Caco-2 (cell line): ENCODE results near the gene CUL7. TPM values are rescaled to one million over a fixed set of nuclear protein-coding genes. Genes with fewer than 3 reads are reported as not detected.

Source experiments
- BruUV-seq: library from RNA; stranded (reverse); fragments of 400-500 nt; replicated peaks from 2 replicates; lab custom pipeline; 2021; lab: Mats Ljungman, UMichigan
- CTCF ChIA-PET: fragments of 300-600 bp; sonication (Branson Sonifier 250); formaldehyde crosslinking; loops from one replicate; lab custom pipeline; 2022; ENCODE audit warnings: antibody characterized with exemption; lab: Charles Lee
- POLR2A ChIA-PET: fragments of 300-600 bp; sonication (Branson Sonifier 250); formaldehyde crosslinking; loops from one replicate; lab custom pipeline; 2022; ENCODE audit warnings: antibody characterized with exemption; lab: Charles Lee
- DNase-seq, 2 experiments: peaks; one replicate each; pipeline versions ENCODE4 v3.0.0 to v3.0.0-alpha.2; 2020 to 2022
- H3K27me3 ChIP-seq: replicated peaks from 2 replicates; pipeline ENCODE4 v1.6.0; 2011; ENCODE audit warnings: low read length; ENCODE audit not compliant: control insufficient read depth, insufficient read depth
- H3K36me3 ChIP-seq: 2 replicates; pipeline ENCODE4 v1.5.1; 2011; ENCODE audit warnings: low read length; ENCODE audit not compliant: control insufficient read depth, insufficient read depth
- H3K4me1 ChIP-seq: fragments of 250-450 bp; sonication (Bioruptor Pico); 2 replicates; pipeline ENCODE4 v1.5.1; 2020; ENCODE audit warnings: mild to moderate bottlenecking
- H3K4me3 ChIP-seq: 2 replicates; pipeline ENCODE4 v1.5.1; 2011; ENCODE audit warnings: low read depth, mild to moderate bottlenecking, control low read depth, low read length
- H3K9me3 ChIP-seq: fragments of 250-450 bp; sonication (Bioruptor Pico); 2 replicates; pipeline ENCODE4 v1.5.1; 2020; ENCODE audit warnings: mild to moderate bottlenecking, moderate library complexity
- H3K27ac Mint-ChIP-seq: one replicate; pipeline ENCODE4 v1.8.0; 2022; ENCODE audit warnings: mixed read lengths; ENCODE audit not compliant: unreplicated experiment
- H3K27me3 Mint-ChIP-seq: one replicate; pipeline ENCODE4 v1.8.0; 2022; ENCODE audit warnings: mixed read lengths; ENCODE audit not compliant: insufficient read depth, unreplicated experiment
- H3K36me3 Mint-ChIP-seq: one replicate; pipeline ENCODE4 v1.8.0; 2022; ENCODE audit warnings: mild to moderate bottlenecking, mixed read lengths; ENCODE audit not compliant: insufficient read depth, unreplicated experiment
- H3K4me1 Mint-ChIP-seq: one replicate; pipeline ENCODE4 v1.8.0; 2022; ENCODE audit warnings: low read depth, mixed read lengths; ENCODE audit not compliant: unreplicated experiment
- H3K4me3 Mint-ChIP-seq: one replicate; pipeline ENCODE4 v1.8.0; 2022; ENCODE audit warnings: mild to moderate bottlenecking, moderate library complexity, mixed read lengths; ENCODE audit not compliant: unreplicated experiment
- H3K9me3 Mint-ChIP-seq: one replicate; pipeline ENCODE4 v1.8.0; 2022; ENCODE audit warnings: mixed read lengths; ENCODE audit not compliant: unreplicated experiment
- CTCF ChIP-seq, 2 experiments: fragments of 200-600 bp in 1 of 2; IDR thresholded peaks; 1 replicate in 1 of 2; 2 replicates in 1 of 2; pipeline versions ENCODE4 v1.5.1 to v1.8.0; 2011 to 2022; ENCODE audit warnings: antibody characterized with exemption in 1 of 2, control low read depth in 1 of 2, inconsistent platforms in 1 of 2, low read depth in 1 of 2, low read length in 1 of 2, mild to moderate bottlenecking in 1 of 2, moderate library complexity in 1 of 2; ENCODE audit not compliant: insufficient read depth in 1 of 2, severe bottlenecking in 1 of 2, unreplicated experiment in 1 of 2
- intact Hi-C: fragments of 100-400 bp; cut with micrococcal nuclease; formaldehyde crosslinking; loops from one replicate; pipeline ENCODE4 v1.10.0; 2022; ENCODE audit not compliant: unreplicated experiment
- total RNA-seq: library from RNA; stranded (reverse); gene quantifications from 2 replicates; pipeline ENCODE4 v1.2.3, GENCODE V29; 2022

The CUL7 gene
- total RNA-seq, 1 experiment from 2014 or later, result 26.7 TPM

GRCh38 chr6:43013097-43013842 is 40.4 kb downstream of the CUL7 start:
- no peaks in the 10 kb centered on the region for H3K27me3 Mint-ChIP-seq
- Histone ChIP-seq H3K4me3 (peak overlapping the region; percentile 63), H3K36me3 (peaks cover 3% of the 10 kb centered on the region), H3K9me3 (no peaks in the 10 kb centered on the region), H3K4me1 (0 out of 2 replicates have a peak, but pooled peaks cover 4% of the 10 kb centered on the region), H3K27me3 (no peaks in the 10 kb centered on the region)
- TF ChIP-seq CTCF (IDR thresholded peaks at IDR 0.05; ENCODE audit: insufficient read depth in 1 of 2, low read depth in 1 of 2, low read length in 1 of 2, severe bottlenecking in 1 of 2, unreplicated experiment in 1 of 2), result no peak
- peak overlapping the region; percentile 89 for H3K4me3 Mint-ChIP-seq
- POLR2A ChIA-PET, result interaction anchor here (0.6 to 2.2 kb wide), 10 partner anchors 11 to 1375 kb away, joined by 3 to 24 read pairs (median 6); partner anchors contain the start of genes CNPY3, CUL7, KLC4 and MRPL2
- H3K4me1 Mint-ChIP-seq, result peaks cover 21% of the 10 kb centered on the region
- H3K36me3 Mint-ChIP-seq, result peaks cover 49% of the 10 kb centered on the region
- intact Hi-C loops, result no loop called here
- BruUV-seq, result no TSS peak
- H3K27ac Mint-ChIP-seq, result peak overlapping the region; percentile 80
- H3K9me3 Mint-ChIP-seq, result no peaks in the 10 kb centered on the region
- no peak for DNase-seq
- CTCF ChIA-PET, result interaction anchor here (0.6 to 2.0 kb wide), 4 partner anchors 17 to 131 kb away, joined by 3 to 14 read pairs (median 7); partner anchors contain the start of genes CNPY3 and PEX6

GRCh38 chr6:43012364-43012763 is 41.3 kb downstream of the CUL7 start:
- BruUV-seq, result no TSS peak
- Mint-ChIP-seq H3K4me1 (peaks cover 21% of the 10 kb centered on the region), H3K36me3 (peaks cover 49% of the 10 kb centered on the region), H3K27me3 (no peaks in the 10 kb centered on the region), H3K9me3 (no peaks in the 10 kb centered on the region), H3K4me3 (peak overlapping the region; percentile 89), H3K27ac (peak overlapping the region; percentile 80)
- CTCF ChIA-PET, result interaction anchor here (0.9 kb wide), 1 partner anchor 41 kb away, joined by 3 read pairs; the partner anchor contains the start of gene CUL7
- no peak overlapping the region for H3K4me3 ChIP-seq
- intact Hi-C loops, result no loop called here
- DNase-seq, result no peak
- H3K36me3 ChIP-seq, result peaks cover 3% of the 10 kb centered on the region
- POLR2A ChIA-PET, result no interaction called here
- TF ChIP-seq CTCF (IDR thresholded peaks at IDR 0.05; ENCODE audit: insufficient read depth in 1 of 2, low read depth in 1 of 2, low read length in 1 of 2, severe bottlenecking in 1 of 2, unreplicated experiment in 1 of 2), result no peak
- no peaks in the 10 kb centered on the region for H3K9me3 ChIP-seq
- no peaks in the 10 kb centered on the region for H3K27me3 ChIP-seq
- H3K4me1 ChIP-seq, result 0 out of 2 replicates have a peak, but pooled peaks cover 4% of the 10 kb centered on the region

- CTCF ChIA-PET, result interaction anchor here (0.6 kb wide), 1 partner anchor 478 kb away, joined by 3 read pairs; no protein-coding TSS in a partner anchor
- intact Hi-C loops, result no loop called here
- H3K36me3 ChIP-seq, result peaks cover 3% of the 10 kb centered on the region
- Mint-ChIP-seq H3K9me3 (no peaks in the 10 kb centered on the region), H3K36me3 (peaks cover 55% of the 10 kb centered on the region), H3K4me3 (no peak overlapping the region), H3K4me1 (peaks cover 21% of the 10 kb centered on the region), H3K27me3 (no peaks in the 10 kb centered on the region), H3K27ac (no peak overlapping the region)
- TF ChIP-seq CTCF (IDR thresholded peaks at IDR 0.05; ENCODE audit: insufficient read depth in 1 of 2, low read depth in 1 of 2, low read length in 1 of 2, severe bottlenecking in 1 of 2, unreplicated experiment in 1 of 2), result no peak
- POLR2A ChIA-PET, result no interaction called here
- BruUV-seq, result no TSS peak
- no peaks in the 10 kb centered on the region for H3K27me3 ChIP-seq
- H3K4me3 ChIP-seq, result no peak overlapping the region
- 0 out of 2 replicates have a peak, but pooled peaks cover 4% of the 10 kb centered on the region for H3K4me1 ChIP-seq
- no peaks in the 10 kb centered on the region for H3K9me3 ChIP-seq
- no peak for DNase-seq
These were observed 42.4 kb downstream of the CUL7 start for GRCh38 chr6:43011207-43011606.
